ENCODE measurements around the gene EXOG.

The EXOG gene

GRCh38 chr3:38474928-38475605, 21.1 kb upstream of the EXOG start:
- no peak overlapping the region for H3K4me3 ChIP-seq (ENCODE audit: low read length)
- no peak overlapping the region for H3K27ac ChIP-seq (ENCODE audit: low read depth, low read length)
- H3K9me2 ChIP-seq (replicated peaks; ENCODE audit: control insufficient read depth, low read length): no peaks in the 10 kb centered on the region
- no peaks in the 10 kb centered on the region for H3K27me3 ChIP-seq (ENCODE audit: control insufficient read depth, low read length)
- peaks cover 9% of the 10 kb centered on the region for H3K36me3 ChIP-seq (ENCODE audit: control insufficient read depth, low read length)
- H3K9me3 ChIP-seq (ENCODE audit: control insufficient read depth, insufficient read depth, low read length): 0 out of 2 replicates have a peak, but pooled peaks cover 3% of the 10 kb centered on the region
- H3K4me2 ChIP-seq (ENCODE audit: low read length): no peak overlapping the region
- H4K20me1 ChIP-seq (ENCODE audit: control insufficient read depth, insufficient read depth, low read depth, low read length): no peaks in the 10 kb centered on the region
- H3F3A ChIP-seq (ENCODE audit: control insufficient read depth, insufficient read depth): 0 out of 2 replicates have a peak, but pooled peaks cover 3% of the 10 kb centered on the region
- no peaks in the 10 kb centered on the region for H3K4me1 ChIP-seq (ENCODE audit: control insufficient read depth, low read length)
- H3K79me2 ChIP-seq (ENCODE audit: control insufficient read depth, low read length): peaks cover 30% of the 10 kb centered on the region
- TF ChIP-seq CTCF (IDR thresholded peaks at IDR 0.05; ENCODE audit: low read depth, low read length, poor library complexity, severe bottlenecking): no peak
- no peak for TF ChIP-seq EZH2phosphoT487 (IDR thresholded peaks at IDR 0.05; ENCODE audit: borderline replicate concordance, low read length)

- Histone ChIP-seq H3K79me2 (ENCODE audit: control insufficient read depth, low read length) (peaks cover 27% of the 10 kb centered on the region), H3F3A (ENCODE audit: control insufficient read depth, insufficient read depth) (no peaks in the 10 kb centered on the region), H3K9me3 (ENCODE audit: control insufficient read depth, insufficient read depth, low read length) (no peaks in the 10 kb centered on the region), H3K27me3 (ENCODE audit: control insufficient read depth, low read length) (no peaks in the 10 kb centered on the region), H3K27ac (ENCODE audit: low read depth, low read length) (no peak overlapping the region), H3K36me3 (ENCODE audit: control insufficient read depth, low read length) (peaks cover 16% of the 10 kb centered on the region), H3K9me2 (replicated peaks; ENCODE audit: control insufficient read depth, low read length) (no peaks in the 10 kb centered on the region), H3K4me2 (ENCODE audit: low read length) (no peak overlapping the region), H4K20me1 (ENCODE audit: control insufficient read depth, insufficient read depth, low read depth, low read length) (no peaks in the 10 kb centered on the region), H3K4me1 (ENCODE audit: control insufficient read depth, low read length) (no peaks in the 10 kb centered on the region), H3K4me3 (ENCODE audit: low read length) (no peak overlapping the region)
- TF ChIP-seq CTCF (IDR thresholded peaks at IDR 0.05; ENCODE audit: low read depth, low read length, poor library complexity, severe bottlenecking) (no peak), EZH2phosphoT487 (IDR thresholded peaks at IDR 0.05; ENCODE audit: borderline replicate concordance, low read length) (no peak)
Measured at GRCh38 chr3:38475716-38476115, 20.4 kb upstream of the EXOG start.

DNA sequence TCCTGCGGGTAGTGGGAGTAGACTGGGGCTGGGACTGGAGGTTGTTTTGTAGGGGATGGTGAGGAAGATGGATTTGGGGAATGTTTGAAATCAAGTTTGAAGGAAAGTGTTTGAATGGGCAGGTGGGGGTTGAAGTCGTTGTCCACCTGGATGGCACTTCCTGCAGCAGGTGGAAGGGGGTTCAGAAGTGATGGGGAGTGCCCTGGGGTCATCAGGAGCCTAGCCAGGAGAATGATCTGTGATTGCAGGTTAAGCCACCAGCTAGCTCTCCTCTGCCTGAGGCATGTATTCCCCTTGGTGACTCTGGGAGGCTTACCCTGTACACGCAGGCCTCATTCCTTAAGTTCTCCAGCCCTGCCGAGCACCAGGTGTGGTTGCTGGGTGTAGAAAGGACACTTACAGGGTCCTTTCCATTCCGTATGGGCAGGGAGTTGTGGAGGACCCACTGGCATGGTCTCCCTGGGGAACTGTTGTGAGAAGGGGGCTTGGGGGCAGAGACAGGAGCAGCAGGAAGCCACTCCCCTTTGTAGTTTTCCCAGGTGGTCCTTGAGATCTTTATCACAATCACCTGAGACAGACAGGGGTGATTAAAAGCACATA, 19.9 kb upstream of the EXOG start:
- no peaks in the 10 kb centered on the region for H4K20me1 ChIP-seq (ENCODE audit: control insufficient read depth, insufficient read depth, low read depth, low read length)
- no peaks in the 10 kb centered on the region for H3K27me3 ChIP-seq (ENCODE audit: control insufficient read depth, low read length)
- no peaks in the 10 kb centered on the region for H3F3A ChIP-seq (ENCODE audit: control insufficient read depth, insufficient read depth)
- no peak overlapping the region for H3K4me2 ChIP-seq (ENCODE audit: low read length)
- H3K4me3 ChIP-seq (ENCODE audit: low read length): no peak overlapping the region
- no peaks in the 10 kb centered on the region for H3K9me3 ChIP-seq (ENCODE audit: control insufficient read depth, insufficient read depth, low read length)
- no peaks in the 10 kb centered on the region for H3K9me2 ChIP-seq (replicated peaks; ENCODE audit: control insufficient read depth, low read length)
- TF ChIP-seq EZH2phosphoT487 (IDR thresholded peaks at IDR 0.05; ENCODE audit: borderline replicate concordance, low read length): no peak
- TF ChIP-seq CTCF (IDR thresholded peaks at IDR 0.05; ENCODE audit: low read depth, low read length, poor library complexity, severe bottlenecking): no peak
- H3K79me2 ChIP-seq (ENCODE audit: control insufficient read depth, low read length): peaks cover 27% of the 10 kb centered on the region
- no peak overlapping the region for H3K27ac ChIP-seq (ENCODE audit: low read depth, low read length)
- no peaks in the 10 kb centered on the region for H3K4me1 ChIP-seq (ENCODE audit: control insufficient read depth, low read length)
- H3K36me3 ChIP-seq (ENCODE audit: control insufficient read depth, low read length): peaks cover 21% of the 10 kb centered on the region

Measured in DOHH2 (cell line).